Astrocyte of the hippocampus (primary cell): ENCODE data around the gene ZDHHC20.

ENCODE experiments used
- DNase-seq: peaks from one replicate; pipeline ENCODE4 v3.0.0; 2011; ENCODE audit warnings: low read depth, low spot score

ZDHHC20 gene

DNA sequence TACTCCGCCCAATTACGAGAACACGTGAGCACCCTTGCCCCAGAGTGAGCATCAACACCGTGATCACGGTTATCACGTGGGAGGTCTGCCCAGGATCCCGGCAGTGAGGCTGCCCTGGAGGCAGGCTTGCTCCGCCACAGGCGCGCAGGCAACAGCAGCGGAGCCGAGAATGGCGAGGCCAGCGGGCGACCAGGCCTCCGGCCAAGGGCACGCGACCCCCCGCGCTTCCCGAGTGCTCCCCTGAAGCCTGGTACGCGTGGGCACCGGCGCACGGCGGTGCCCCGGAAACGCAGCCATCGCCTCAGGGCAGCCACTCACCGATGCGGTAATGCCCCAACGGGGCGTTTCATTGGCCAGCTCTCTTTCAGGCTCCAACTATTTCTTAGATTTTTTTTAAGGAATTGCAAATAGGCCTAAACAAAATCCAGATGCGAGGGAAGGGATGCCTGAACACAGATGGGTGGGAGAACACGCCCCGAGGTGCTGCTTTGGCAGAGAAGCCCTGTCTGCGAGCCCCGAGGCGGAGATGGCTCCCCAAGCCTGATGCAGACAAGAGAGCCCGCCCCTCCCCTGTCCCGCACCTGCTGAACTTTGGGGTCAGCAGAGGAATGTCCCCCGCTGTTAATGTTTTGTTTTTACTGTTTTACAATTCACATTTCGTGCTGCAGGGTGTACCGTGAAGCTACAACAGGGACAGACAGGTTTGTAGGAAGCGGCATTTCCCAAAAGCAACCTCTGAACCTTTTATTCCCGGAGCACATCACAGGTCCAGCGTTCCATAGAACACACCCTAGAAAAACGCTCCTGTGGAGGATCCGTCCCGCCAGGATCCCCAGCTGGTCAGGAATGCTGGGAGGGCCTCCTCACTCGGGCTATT is 132.7 kb downstream of the ZDHHC20 start:
- peak; percentile 73 for DNase-seq

DNA sequence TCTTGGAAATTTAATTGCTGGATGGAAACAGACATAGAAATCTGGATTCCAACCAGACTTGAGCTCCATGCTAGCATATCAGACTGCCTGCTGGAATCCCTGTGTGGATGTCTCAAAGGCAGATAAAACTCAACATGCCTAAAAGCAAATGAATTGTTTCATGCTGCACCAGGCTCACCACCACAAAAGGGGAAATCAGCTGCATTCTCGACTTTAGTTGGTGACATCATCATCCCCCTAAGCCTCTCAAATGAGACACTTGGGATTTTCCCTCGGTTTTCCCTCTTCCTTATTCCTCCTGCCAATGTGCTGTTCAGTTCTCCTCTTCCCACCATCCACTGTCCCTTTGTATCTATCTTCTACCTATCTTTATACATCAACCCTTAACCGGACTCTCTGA is 134.3 kb downstream of the ZDHHC20 start:
- DNase-seq: no peak

DNA sequence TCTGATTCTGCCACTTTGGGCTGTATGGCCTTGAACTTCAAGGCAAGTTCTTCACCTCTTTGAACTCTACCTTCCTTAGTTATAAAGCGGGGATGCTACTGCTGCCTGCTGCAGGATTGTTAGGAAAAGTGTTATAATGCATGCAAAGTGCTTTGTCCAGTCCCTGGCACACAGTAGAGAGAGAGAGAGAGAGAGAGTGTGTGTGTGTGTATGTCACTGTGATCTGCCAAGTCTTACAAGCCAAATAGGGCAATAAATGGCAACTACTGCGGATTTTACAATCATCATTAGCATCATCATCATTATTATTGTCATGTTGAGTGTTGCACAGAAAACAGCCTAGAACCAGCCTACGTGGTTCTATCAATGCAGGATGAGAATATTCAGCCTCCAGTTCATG is 136.1 kb downstream of the ZDHHC20 start:
- DNase-seq: no peak
